PC-3 (cell line): ENCODE data around the gene HSF2. TPM values are rescaled to one million over a fixed set of nuclear protein-coding genes. Genes with fewer than 3 reads are reported as not detected.

ENCODE experiments used
- ATAC-seq: fragments of 200-7000 bp; cut with Tn5 transposase; 2 replicates; pipeline ENCODE4 v1.9.1; 2020; ENCODE audit warnings: mild to moderate bottlenecking, moderate library complexity
- BruUV-seq: library from RNA; stranded (reverse); fragments of 400-500 nt; replicated peaks from 2 replicates; lab custom pipeline; 2021; lab: Mats Ljungman, UMichigan
- CTCF ChIA-PET: fragments of 300-600 bp; sonication (Branson Sonifier 250); formaldehyde crosslinking; loops from one replicate; lab custom pipeline; 2022; ENCODE audit warnings: antibody characterized with exemption; lab: Charles Lee
- POLR2A ChIA-PET: fragments of 300-600 bp; sonication (Branson Sonifier 250); formaldehyde crosslinking; loops from one replicate; lab custom pipeline; 2022; ENCODE audit warnings: antibody characterized with exemption; ENCODE audit not compliant: unreplicated experiment; lab: Charles Lee
- DNase-seq: peaks from one replicate; pipeline ENCODE4 v3.0.0-alpha.2; 2015
- H2AFZ ChIP-seq: fragments of 300-600 bp; sonication (generic); 2 replicates; pipeline ENCODE4 v1.6.0; 2016; ENCODE audit warnings: antibody characterized with exemption, low read length
- H3F3A ChIP-seq: fragments of 300-600 bp; sonication (generic); one replicate; pipeline ENCODE4 v1.6.0; 2017; ENCODE audit warnings: antibody characterized with exemption, low read length, control low read depth, mild to moderate bottlenecking; ENCODE audit not compliant: unreplicated experiment
- H3K27ac ChIP-seq: fragments of 300-600 bp; sonication (generic); 2 replicates; pipeline ENCODE4 v1.5.1; 2016; ENCODE audit warnings: mild to moderate bottlenecking, low read length
- H3K27me3 ChIP-seq: fragments of 300-600 bp; sonication (generic); 2 replicates; pipeline ENCODE4 v1.6.1; 2016; ENCODE audit warnings: low read length, mixed read lengths
- H3K36me3 ChIP-seq: fragments of 300-600 bp; sonication (generic); 2 replicates; pipeline ENCODE4 v1.6.1; 2016; ENCODE audit warnings: low read depth, mixed run types, low read length, mixed read lengths
- H3K4me1 ChIP-seq: fragments of 300-600 bp; sonication (generic); 2 replicates; pipeline ENCODE4 v1.5.1; 2016; ENCODE audit warnings: low read length; ENCODE audit not compliant: insufficient read depth
- H3K4me2 ChIP-seq: fragments of 300-600 bp; sonication (generic); 2 replicates; pipeline ENCODE4 v1.6.0; 2016; ENCODE audit warnings: low read length
- H3K4me3 ChIP-seq: fragments of 300-600 bp; sonication (generic); 2 replicates; pipeline ENCODE4 v1.5.1; 2016; ENCODE audit warnings: mild to moderate bottlenecking, low read length, mixed read lengths
- H3K79me2 ChIP-seq: fragments of 300-600 bp; sonication (generic); 2 replicates; pipeline ENCODE4 v1.6.1; 2017; ENCODE audit warnings: low read length, mixed read lengths
- H3K9ac ChIP-seq: fragments of 300-600 bp; sonication (generic); 2 replicates; pipeline ENCODE4 v1.6.0; 2016; ENCODE audit warnings: mild to moderate bottlenecking, low read length
- H3K9me2 ChIP-seq: fragments of 300-600 bp; sonication (generic); replicated peaks from 2 replicates; pipeline ENCODE4 v1.6.1; 2016; ENCODE audit warnings: mixed run types, low read length, mixed read lengths
- H3K9me3 ChIP-seq: fragments of 300-600 bp; sonication (generic); 2 replicates; pipeline ENCODE4 v1.6.1; 2016; ENCODE audit warnings: low read length, mixed read lengths
- H4K20me1 ChIP-seq: fragments of 300-600 bp; sonication (generic); 2 replicates; pipeline ENCODE4 v1.6.1; 2016; ENCODE audit warnings: low read length, mixed read lengths
- CTCF ChIP-seq: fragments of 300-600 bp; sonication (generic); conservative IDR thresholded peaks from 2 replicates; pipeline ENCODE4 v1.5.1; 2017; ENCODE audit warnings: antibody characterized with exemption, low read depth, mild to moderate bottlenecking, low read length
- EZH2 ChIP-seq: fragments of 300-600 bp; sonication (generic); IDR thresholded peaks from one replicate; pipeline ENCODE4 v1.6.1; 2017; ENCODE audit warnings: antibody characterized with exemption, mild to moderate bottlenecking, low read length; ENCODE audit not compliant: unreplicated experiment
- EZH2phosphoT487 ChIP-seq: fragments of 300-600 bp; sonication (generic); IDR thresholded peaks from 2 replicates; pipeline ENCODE4 v1.6.1; 2018; ENCODE audit warnings: mild to moderate bottlenecking, antibody characterized with exemption, low read length, borderline replicate concordance
- intact Hi-C: fragments of 100-400 bp; cut with micrococcal nuclease; formaldehyde crosslinking; loops from 2 replicates; pipeline ENCODE4 v1.9.0; 2023
- total RNA-seq: library from RNA; depleted of rRNA; stranded (reverse); fragments of >200 nt; gene quantifications from 2 replicates; pipeline ENCODE4 v1.2.3, GENCODE V29; 2014

HSF2 gene
- total RNA-seq, 1 experiment from 2014 or later = 7.3 TPM

- CTCF ChIA-PET = no interaction called here
- Histone ChIP-seq H3K4me1 (no peaks in the 10 kb centered on the region), H3K4me2 (no peak overlapping the region), H3K36me3 (no peaks in the 10 kb centered on the region), H2AFZ (no peak overlapping the region), H3K79me2 (peaks cover 75% of the 10 kb centered on the region), H3K27ac (no peak overlapping the region), H4K20me1 (no peaks in the 10 kb centered on the region), H3K4me3 (no peak overlapping the region), H3K9me2 (no peaks in the 10 kb centered on the region), H3K9ac (no peak overlapping the region), H3F3A (no peaks in the 10 kb centered on the region), H3K27me3 (no peaks in the 10 kb centered on the region), H3K9me3 (no peaks in the 10 kb centered on the region)
- ATAC-seq (no peak), DNase-seq (no peak)
- POLR2A ChIA-PET = no interaction called here
- BruUV-seq = no TSS peak
- intact Hi-C loops = no loop called here
- no peak for TF ChIP-seq EZH2
- no peak for TF ChIP-seq CTCF
- no peak for TF ChIP-seq EZH2phosphoT487
Measured at GRCh38 chr6:122408702-122409458, 9.4 kb downstream of the HSF2 start.

GRCh38 chr6:122412001-122412400, 12.5 kb downstream of the HSF2 start:
- H3K4me2 ChIP-seq = no peak overlapping the region
- H3K9ac ChIP-seq = no peak overlapping the region
- H3K4me3 ChIP-seq = no peak overlapping the region
- CTCF ChIA-PET = no interaction called here
- no peak for TF ChIP-seq EZH2
- no peak for TF ChIP-seq CTCF
- no peak for TF ChIP-seq EZH2phosphoT487
- no peaks in the 10 kb centered on the region for H3K9me3 ChIP-seq
- H4K20me1 ChIP-seq = no peaks in the 10 kb centered on the region
- H3K27me3 ChIP-seq = no peaks in the 10 kb centered on the region
- H3K9me2 ChIP-seq = no peaks in the 10 kb centered on the region
- no peak for DNase-seq
- H3K4me1 ChIP-seq = no peaks in the 10 kb centered on the region
- intact Hi-C loops = no loop called here
- peaks cover 46% of the 10 kb centered on the region for H3K79me2 ChIP-seq
- no peaks in the 10 kb centered on the region for H3F3A ChIP-seq
- ATAC-seq = no peak
- H3K27ac ChIP-seq = no peak overlapping the region
- POLR2A ChIA-PET = no interaction called here
- H3K36me3 ChIP-seq = no peaks in the 10 kb centered on the region
- no peak overlapping the region for H2AFZ ChIP-seq
- BruUV-seq = no TSS peak

GRCh38 chr6:122416825-122417224, 17.4 kb downstream of the HSF2 start:
- Histone ChIP-seq H3K36me3 (no peaks in the 10 kb centered on the region), H3K4me1 (no peaks in the 10 kb centered on the region), H4K20me1 (no peaks in the 10 kb centered on the region), H3K4me3 (no peak overlapping the region), H3K9ac (no peak overlapping the region), H3K4me2 (no peak overlapping the region), H3K9me2 (no peaks in the 10 kb centered on the region), H3K27ac (no peak overlapping the region), H3K9me3 (no peaks in the 10 kb centered on the region), H2AFZ (no peak overlapping the region), H3F3A (no peaks in the 10 kb centered on the region), H3K79me2 (peaks cover 2% of the 10 kb centered on the region), H3K27me3 (no peaks in the 10 kb centered on the region)
- ATAC-seq = no peak
- BruUV-seq = no TSS peak
- POLR2A ChIA-PET = no interaction called here
- CTCF ChIA-PET = no interaction called here
- intact Hi-C loops = no loop called here
- DNase-seq = no peak
- TF ChIP-seq EZH2phosphoT487 = no peak
- no peak for TF ChIP-seq EZH2
- TF ChIP-seq CTCF = no peak
